K562 (cell line): Measurements from ENCODE around the gene LRRC70. TPM values are rescaled to one million over a fixed set of nuclear protein-coding genes. Genes with fewer than 3 reads are reported as not detected.

Experiments used
- ELK1 ChIP-seq: sonication (generic); formaldehyde crosslinking; IDR thresholded peaks from 2 replicates; pipeline ENCODE4 v1.8.1; 2022; ENCODE audit warnings: missing genetic modification reagents
- ETV5 ChIP-seq: sonication (generic); formaldehyde crosslinking; IDR thresholded peaks from 2 replicates; pipeline ENCODE4 v1.4.0; 2020; ENCODE audit warnings: low read depth, mild to moderate bottlenecking, missing genetic modification reagents
- GATAD2A ChIP-seq: fragments of 450-650 bp; IDR thresholded peaks from 2 replicates; pipeline ENCODE4 v1.6.1; 2017
- HDAC3 ChIP-seq: fragments of 450-650 bp; IDR thresholded peaks from 2 replicates; pipeline ENCODE4 v1.6.1; 2018; ENCODE audit warnings: borderline replicate concordance, mild to moderate bottlenecking, moderate library complexity; ENCODE audit not compliant: partially characterized antibody
- MAZ ChIP-seq, 2 experiments: fragments of 450-650 bp in 1 of 2; sonication (generic) in 1 of 2; formaldehyde crosslinking; IDR thresholded peaks in 1 of 2; conservative IDR thresholded peaks in 1 of 2; 2 replicates each; pipeline versions ENCODE4 v1.4.0 to v1.5.0; 2020; ENCODE audit warnings: mild to moderate bottlenecking in 1 of 2, missing genetic modification reagents in 1 of 2
- MED1 ChIP-seq: sonication (generic); formaldehyde crosslinking; IDR thresholded peaks from 2 replicates; pipeline ENCODE4 v1.8.1; 2023; ENCODE audit warnings: missing genetic modification reagents, borderline replicate concordance
- NFRKB ChIP-seq: fragments of 450-650 bp; IDR thresholded peaks from 2 replicates; pipeline ENCODE4 v1.6.1; 2016; ENCODE audit warnings: low read depth
- PHTF2 ChIP-seq: fragments of 250-450 bp; sonication (Bioruptor Pico); IDR thresholded peaks from 2 replicates; pipeline ENCODE4 v1.5.0; 2021; ENCODE audit warnings: mild to moderate bottlenecking
- RBFOX2 ChIP-seq: fragments of 200-400 bp; formaldehyde crosslinking; IDR thresholded peaks from 2 replicates; pipeline ENCODE4 v1.6.1; 2017; ENCODE audit warnings: low read depth, mild to moderate bottlenecking, low read length, moderate library complexity
- RUNX1 ChIP-seq: sonication (generic); IDR thresholded peaks from 2 replicates; pipeline ENCODE4 v1.6.1; 2016; ENCODE audit warnings: antibody characterized with exemption, low read depth
- XRCC3 ChIP-seq: fragments of 450-650 bp; IDR thresholded peaks from 2 replicates; pipeline ENCODE4 v1.6.1; 2017; ENCODE audit warnings: mild to moderate bottlenecking, moderate library complexity
- YY1 ChIP-seq, 3 experiments: IDR thresholded peaks; 2 replicates each; pipeline ENCODE4 v1.6.1; 2011; ENCODE audit warnings: low read length in 2 of 3, mild to moderate bottlenecking in 2 of 3, moderate library complexity in 2 of 3, borderline replicate concordance in 1 of 3, control low read depth in 1 of 3, low read depth in 1 of 3; ENCODE audit not compliant: insufficient read depth in 3 of 3, insufficient replicate concordance in 2 of 3, control insufficient read depth in 1 of 3, insufficient read length in 1 of 3; ENCODE audit errors: extremely low read depth in 1 of 3
- ZBTB43 ChIP-seq: sonication (generic); formaldehyde crosslinking; IDR thresholded peaks from 2 replicates; pipeline ENCODE4 v1.8.0; 2023; ENCODE audit warnings: mild to moderate bottlenecking, missing genetic modification reagents
- ZBTB8A ChIP-seq: fragments of 450-650 bp; IDR thresholded peaks from 2 replicates; pipeline ENCODE4 v1.6.1; 2018; ENCODE audit warnings: mild to moderate bottlenecking, moderate library complexity; ENCODE audit not compliant: partially characterized antibody
- ZNF175 ChIP-seq: fragments of 200-800 bp; sonication (Bioruptor generic); IDR thresholded peaks from 2 replicates; pipeline ENCODE4 v1.6.1; 2016; ENCODE audit warnings: low read depth, mild to moderate bottlenecking, missing genetic modification characterization, missing compliant biosample characterization
- ZNF561 ChIP-seq: fragments of 450-650 bp; formaldehyde crosslinking; conservative IDR thresholded peaks from 2 replicates; pipeline ENCODE4 v1.4.0; 2020; ENCODE audit warnings: mild to moderate bottlenecking, moderate library complexity
- polyA plus RNA-seq, 8 experiments: library from polyadenylated mRNA; depleted of rRNA in 4 of 8; stranded (reverse) in 5 of 8; unstranded in 3 of 8; fragments of >200 nt; fragmentation: Nextera tagmentation in 2 of 8; fragmentation: Illumina TruSeq in 1 of 8; extraction: Ambion mirVana in 2 of 8; extraction: Trizol in 1 of 8; gene quantifications; 2 replicates each; pipeline versions ENCODE4 v1.2.1 to v1.2.3, GENCODE V29; 2011 to 2014; ENCODE audit warnings: inconsistent platforms in 1 of 8, missing spikeins in 1 of 8
- total RNA-seq, 7 experiments: library from RNA; depleted of rRNA in 6 of 7; stranded (reverse); fragments of >200 nt in 6 of 7; fragmentation: Illumina TruSeq in 2 of 7; extraction: Trizol in 2 of 7; gene quantifications; 2 replicates each; pipeline versions ENCODE4 v1.2.1 to v1.2.3, GENCODE V29; 2011 to 2021; ENCODE audit warnings: low replicate concordance in 1 of 7
- TF ChIP-seq, protein P1 (sequence below): IDR thresholded peaks from 2 replicates; pipeline ENCODE4 v1.6.1; 2012; ENCODE audit warnings: low read depth, low read length, improper control_type of control experiment, borderline replicate concordance
- TF ChIP-seq, protein P2 (sequence below): fragments of 450-650 bp; IDR thresholded peaks from 2 replicates; pipeline ENCODE4 v1.6.1; 2016; ENCODE audit warnings: antibody characterized with exemption
- TF ChIP-seq, protein P3 (sequence below), 2 experiments: fragments of 200-800 bp in 1 of 2; sonication (Bioruptor generic) in 1 of 2; sonication (generic) in 1 of 2; formaldehyde crosslinking in 1 of 2; IDR thresholded peaks in 1 of 2; conservative IDR thresholded peaks in 1 of 2; 2 replicates each; pipeline versions ENCODE4 v1.5.0 to v1.6.1; 2016 to 2020; ENCODE audit warnings: missing compliant biosample characterization in 1 of 2, missing genetic modification characterization in 1 of 2, missing genetic modification reagents in 1 of 2

LRRC70 gene
- total and polyA plus RNA-seq, 9 of the 15 experiments (the other 6 are each of a cell fraction or from before 2014, with no cell fraction given): 0.21 to 2.1 (median 0.73) TPM

DNA sequence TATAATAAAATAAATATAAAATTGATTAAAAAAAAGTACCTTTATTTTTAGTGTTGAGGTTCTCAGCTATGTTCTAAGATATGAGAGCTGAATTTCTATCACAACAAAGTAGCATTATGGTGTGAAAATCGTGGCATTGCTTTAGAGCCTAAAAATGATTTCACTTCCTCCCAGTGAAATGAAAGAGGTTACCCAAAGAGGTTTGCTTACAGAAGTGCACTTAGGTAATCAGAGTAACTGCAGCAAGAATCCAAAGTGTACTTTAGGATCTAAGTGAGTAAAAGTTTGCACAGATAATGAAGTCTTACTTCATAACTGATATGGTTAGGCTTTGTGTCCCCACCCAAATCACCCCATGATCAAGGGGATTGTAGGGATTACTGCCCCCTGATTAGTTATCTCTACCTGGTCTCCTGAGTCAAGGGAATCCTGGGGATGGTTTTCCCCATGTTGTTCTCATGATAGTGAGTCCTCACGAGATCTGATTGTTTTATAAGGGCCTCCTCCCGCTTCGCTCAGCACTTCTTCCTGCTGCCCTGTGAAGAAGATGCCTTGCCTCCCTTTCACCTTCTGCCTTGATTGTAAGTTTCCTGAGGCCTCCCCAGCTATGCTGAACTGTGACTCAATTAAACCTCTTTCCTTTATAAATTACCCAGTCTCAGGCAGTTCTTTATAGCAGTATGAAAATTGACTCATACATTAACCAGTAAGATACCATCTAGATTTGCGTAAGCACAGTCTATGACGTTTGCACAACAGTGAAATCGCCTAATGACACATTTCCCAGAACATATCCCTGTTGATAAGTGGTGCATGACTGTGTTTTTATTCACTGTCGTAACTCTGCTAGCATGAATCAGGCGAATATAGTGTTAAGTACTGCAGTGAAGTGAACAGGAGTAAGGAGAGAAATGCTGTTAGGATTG lies 40.3 kb upstream of the LRRC70 start (continued):
- TF ChIP-seq MAZ (CRISPR knock-in tag; conservative IDR thresholded peaks at IDR 0.05 in 1 of 2, IDR thresholded peaks at IDR 0.05 in 1 of 2) (no peak), ZBTB43 (CRISPR knock-in tag) (no peak), PHTF2 (no peak), ZNF175 (no peak), XRCC3 (no peak), GATAD2A (no peak), ETV5 (no peak), NFRKB (no peak), MED1 (CRISPR knock-in tag) (no peak), HDAC3 (no peak), RUNX1 (no peak), RBFOX2 (no peak), ELK1 (CRISPR knock-in tag) (no peak), YY1 (IDR thresholded peaks at IDR 0.05; ENCODE audit: borderline replicate concordance in 1 of 3, control insufficient read depth in 1 of 3, extremely low read depth in 1 of 3, insufficient read depth in 3 of 3, insufficient read length in 1 of 3, insufficient replicate concordance in 2 of 3, low read depth in 1 of 3, low read length in 2 of 3) (no peak), ZNF561 (no peak), ZBTB8A (no peak)
- TF ChIP-seq, protein P1, sequence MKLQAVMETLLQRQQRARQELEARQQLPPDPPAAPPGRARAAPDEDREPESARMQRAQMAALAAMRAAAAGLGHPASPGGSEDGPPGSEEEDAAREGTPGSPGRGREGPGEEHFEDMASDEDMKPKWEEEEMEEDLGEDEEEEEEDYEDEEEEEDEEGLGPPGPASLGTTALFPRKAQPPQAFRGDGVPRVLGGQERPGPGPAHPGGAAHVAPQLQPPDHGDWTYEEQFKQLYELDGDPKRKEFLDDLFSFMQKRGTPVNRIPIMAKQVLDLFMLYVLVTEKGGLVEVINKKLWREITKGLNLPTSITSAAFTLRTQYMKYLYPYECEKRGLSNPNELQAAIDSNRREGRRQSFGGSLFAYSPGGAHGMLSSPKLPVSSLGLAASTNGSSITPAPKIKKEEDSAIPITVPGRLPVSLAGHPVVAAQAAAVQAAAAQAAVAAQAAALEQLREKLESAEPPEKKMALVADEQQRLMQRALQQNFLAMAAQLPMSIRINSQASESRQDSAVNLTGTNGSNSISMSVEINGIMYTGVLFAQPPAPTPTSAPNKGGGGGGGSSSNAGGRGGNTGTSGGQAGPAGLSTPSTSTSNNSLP: peak; percentile 94
- TF ChIP-seq, protein P2, sequence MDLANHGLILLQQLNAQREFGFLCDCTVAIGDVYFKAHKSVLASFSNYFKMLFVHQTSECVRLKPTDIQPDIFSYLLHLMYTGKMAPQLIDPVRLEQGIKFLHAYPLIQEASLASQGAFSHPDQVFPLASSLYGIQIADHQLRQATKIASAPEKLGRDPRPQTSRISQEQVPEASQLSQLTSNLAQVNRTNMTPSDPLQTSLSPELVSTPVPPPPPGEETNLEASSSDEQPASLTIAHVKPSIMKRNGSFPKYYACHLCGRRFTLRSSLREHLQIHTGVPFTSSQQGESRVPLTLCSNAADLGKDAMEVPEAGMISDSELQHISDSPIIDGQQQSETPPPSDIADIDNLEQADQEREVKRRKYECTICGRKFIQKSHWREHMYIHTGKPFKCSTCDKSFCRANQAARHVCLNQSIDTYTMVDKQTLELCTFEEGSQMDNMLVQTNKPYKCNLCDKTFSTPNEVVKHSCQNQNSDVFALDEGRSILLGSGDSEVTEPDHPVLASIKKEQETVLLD: no peak
- TF ChIP-seq, protein P3, sequence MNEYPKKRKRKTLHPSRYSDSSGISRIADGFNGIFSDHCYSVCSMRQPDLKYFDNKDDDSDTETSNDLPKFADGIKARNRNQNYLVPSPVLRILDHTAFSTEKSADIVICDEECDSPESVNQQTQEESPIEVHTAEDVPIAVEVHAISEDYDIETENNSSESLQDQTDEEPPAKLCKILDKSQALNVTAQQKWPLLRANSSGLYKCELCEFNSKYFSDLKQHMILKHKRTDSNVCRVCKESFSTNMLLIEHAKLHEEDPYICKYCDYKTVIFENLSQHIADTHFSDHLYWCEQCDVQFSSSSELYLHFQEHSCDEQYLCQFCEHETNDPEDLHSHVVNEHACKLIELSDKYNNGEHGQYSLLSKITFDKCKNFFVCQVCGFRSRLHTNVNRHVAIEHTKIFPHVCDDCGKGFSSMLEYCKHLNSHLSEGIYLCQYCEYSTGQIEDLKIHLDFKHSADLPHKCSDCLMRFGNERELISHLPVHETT (CRISPR knock-in tag; conservative IDR thresholded peaks at IDR 0.05 in 1 of 2, IDR thresholded peaks at IDR 0.05 in 1 of 2): no peak
